GM12801 (cell line): Measurements from ENCODE around the gene CLSTN2.

Experiments
- CTCF ChIP-seq: IDR thresholded peaks from one replicate; pipeline ENCODE4 v1.5.1; 2011; ENCODE audit warnings: control low read depth; ENCODE audit not compliant: insufficient read length; ENCODE audit errors: extremely low read depth

The CLSTN2 gene

GRCh38 chr3:140403608-140404007 lies 468.6 kb downstream of the CLSTN2 start:
- no peak for TF ChIP-seq CTCF

GRCh38 chr3:140406655-140407054 lies 471.7 kb downstream of the CLSTN2 start:
- no peak for TF ChIP-seq CTCF

- no peak for TF ChIP-seq CTCF
Observed at GRCh38 chr3:140408252-140408651, 473.3 kb downstream of the CLSTN2 start.

GRCh38 chr3:140416666-140417065 lies 481.7 kb downstream of the CLSTN2 start:
- no peak for TF ChIP-seq CTCF

- TF ChIP-seq CTCF: no peak
Observed at GRCh38 chr3:140420621-140421357, 485.8 kb downstream of the CLSTN2 start.

- no peak for TF ChIP-seq CTCF
Observed at GRCh38 chr3:140421884-140422283, 486.9 kb downstream of the CLSTN2 start.

- no peak for TF ChIP-seq CTCF
Observed at GRCh38 chr3:140423146-140423545, 488.2 kb downstream of the CLSTN2 start.

- TF ChIP-seq CTCF: no peak
Observed at GRCh38 chr3:140424211-140424610, 489.2 kb downstream of the CLSTN2 start.
